GM12874 (cell line): ENCODE results near the gene PTPRM.

ENCODE experiments used
- CTCF ChIP-seq: IDR thresholded peaks from 2 replicates; pipeline ENCODE4 v1.5.1; 2011; ENCODE audit warnings: low read depth, mild to moderate bottlenecking, control low read depth, low read length, moderate library complexity; ENCODE audit not compliant: insufficient read depth

PTPRM gene

GRCh38 chr18:8301427-8302172 lies 734.5 kb downstream of the PTPRM start:
- TF ChIP-seq CTCF: no peak

DNA sequence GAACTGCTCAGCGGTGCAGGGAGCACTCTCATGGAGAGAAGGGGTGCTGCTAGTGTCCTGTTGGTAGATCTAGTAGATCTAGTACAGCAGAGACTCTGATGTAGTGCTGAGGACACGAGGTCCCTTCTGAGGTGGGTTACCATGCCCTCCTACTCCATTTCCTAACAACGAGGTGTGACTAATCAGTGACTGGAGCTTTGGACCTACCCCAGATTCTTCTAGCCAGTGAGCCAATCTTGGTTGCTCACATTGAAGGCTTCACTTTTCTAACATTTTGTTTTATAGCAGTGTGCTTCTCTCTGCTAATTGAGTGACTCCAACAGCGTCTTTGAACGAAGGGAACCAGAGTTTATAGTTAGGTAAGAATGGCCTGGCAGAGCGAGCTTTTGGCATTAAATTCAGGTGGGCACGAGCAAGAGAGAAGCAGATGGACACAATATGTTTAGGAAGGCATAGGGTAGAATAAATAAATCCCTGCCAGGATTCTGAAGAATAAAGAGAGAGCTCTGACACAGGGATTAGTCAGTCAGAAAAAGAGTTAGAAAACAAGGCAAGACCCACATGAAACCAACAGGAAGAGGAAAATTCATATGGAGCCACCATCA lies 736.1 kb downstream of the PTPRM start:
- TF ChIP-seq CTCF: no peak

DNA sequence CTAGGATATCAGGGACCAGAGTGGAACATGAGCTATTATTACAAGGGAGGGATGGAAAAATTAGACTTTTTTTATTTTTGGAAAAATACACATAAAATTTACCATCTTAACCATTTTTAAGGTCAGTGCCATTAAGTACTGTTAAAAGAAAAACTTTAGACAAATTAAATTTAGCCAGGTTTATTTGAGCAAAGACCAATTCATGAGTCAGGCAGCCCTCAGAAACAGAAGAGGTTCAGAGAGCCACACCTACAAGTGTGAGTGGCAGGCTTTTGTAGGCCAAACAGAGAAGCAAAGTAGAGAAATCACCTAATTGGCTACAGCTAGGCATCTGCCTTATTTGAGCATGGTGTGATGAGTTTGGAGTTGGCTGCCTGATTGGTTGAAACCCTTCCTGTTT lies 740.8 kb downstream of the PTPRM start:
- no peak for TF ChIP-seq CTCF

DNA sequence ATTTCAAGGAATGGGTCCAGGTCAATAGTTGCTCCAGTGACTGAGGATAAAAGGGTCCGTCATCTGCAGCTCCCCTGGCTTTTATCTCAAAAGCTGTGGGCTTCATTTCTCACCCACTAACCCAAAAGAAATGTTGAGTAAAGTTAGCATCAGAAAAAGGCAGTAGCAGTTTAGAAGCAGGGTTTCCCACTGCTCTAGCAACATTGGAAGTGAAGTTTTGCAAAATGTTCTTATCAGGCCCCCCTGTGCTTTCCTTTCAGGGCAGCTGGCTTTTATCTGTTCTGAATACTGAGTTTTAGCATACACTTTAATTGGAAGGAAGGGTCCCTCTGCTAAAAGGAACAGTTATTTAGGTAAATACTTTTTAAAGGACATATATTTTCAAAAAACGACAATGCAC lies 745.9 kb downstream of the PTPRM start:
- TF ChIP-seq CTCF: no peak

- TF ChIP-seq CTCF: no peak
These were observed 747.0 kb downstream of the PTPRM start for GRCh38 chr18:8314124-8314523.

DNA sequence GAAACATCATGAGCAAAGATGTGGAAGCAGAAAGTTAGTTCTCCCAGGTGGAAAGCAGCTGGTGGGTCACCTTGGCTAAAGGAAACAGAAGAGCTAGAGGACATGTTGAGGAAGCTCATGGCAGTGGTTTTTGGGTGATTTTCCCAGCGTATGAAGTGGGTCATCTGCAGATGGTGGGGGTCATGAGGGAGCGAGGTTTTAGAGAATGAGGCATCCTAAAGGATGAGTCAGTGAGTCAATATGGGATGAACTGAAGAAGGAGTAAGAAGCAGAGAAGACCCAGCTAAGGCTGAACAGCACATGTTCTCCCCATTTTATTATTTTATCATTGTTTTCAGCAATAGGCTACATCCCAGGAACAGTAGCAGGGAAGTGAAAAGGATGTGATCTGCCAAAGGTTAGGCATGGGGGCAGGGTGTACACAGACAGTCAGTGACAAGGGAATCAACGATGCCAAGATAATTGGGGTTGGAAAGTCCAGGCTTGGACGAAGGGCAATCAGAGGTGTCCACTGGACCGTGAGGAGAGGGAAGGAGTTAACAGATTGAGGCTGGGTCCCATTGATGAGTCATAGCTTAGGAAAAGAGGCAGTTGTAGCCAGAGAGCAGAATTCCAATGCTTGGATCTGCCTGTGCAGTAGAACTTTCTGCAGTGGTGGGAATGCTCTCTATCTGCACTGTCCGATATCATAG lies 752.8 kb downstream of the PTPRM start:
- no peak for TF ChIP-seq CTCF

- no peak for TF ChIP-seq CTCF
These were observed 755.4 kb downstream of the PTPRM start for GRCh38 chr18:8322486-8322885.
